ENCODE results near the gene PLK1.
A peak's percentile ranks its signal among the peaks of the same experiment; 100 is the strongest.
"Not testable (repeated sequence)": the region's sequence is repeated elsewhere in the genome, so short reads cannot be mapped to it uniquely, and the experiment has no call there.

Gene PLK1

GRCh38 chr16:23678430-23679273 is at the start of gene PLK1:
Gene PLK1 (plus strand): TSS chr16:23678889. CDS start chr16:23678933, 44 bp downstream.
- DNase-seq: peak; percentile 79

- no peak for DNase-seq
Measured at GRCh38 chr16:23629516-23629915, 49.2 kb upstream of the PLK1 start.

GRCh38 chr16:23631874-23632273 is 46.8 kb upstream of the PLK1 start:
- not testable (repeated sequence) for DNase-seq

GRCh38 chr16:23634461-23635036 is 44.1 kb upstream of the PLK1 start:
- no peak for DNase-seq

- DNase-seq: no peak
Measured at GRCh38 chr16:23635958-23636357, 42.7 kb upstream of the PLK1 start.

GRCh38 chr16:23640615-23640930 is 38.1 kb upstream of the PLK1 start:
- peak; percentile 20 for DNase-seq

- peak; percentile 90 for DNase-seq
Measured at GRCh38 chr16:23640931-23641765, 37.5 kb upstream of the PLK1 start, which contains the start of the genes DCTN5 and PALB2. Gene DCTN5 (plus strand): TSS chr16:23641466. CDS start chr16:23641543, 77 bp downstream. Gene PALB2 (minus strand): TSS chr16:23641310. CDS start chr16:23641157, 153 bp downstream.

- no peak for DNase-seq
Measured at GRCh38 chr16:23642246-23642774, 36.4 kb upstream of the PLK1 start.

- DNase-seq: no peak
Measured at GRCh38 chr16:23650674-23651416, 27.8 kb upstream of the PLK1 start.

GRCh38 chr16:23651943-23652468 is 26.7 kb upstream of the PLK1 start:
- no peak for DNase-seq

GRCh38 chr16:23663918-23664317 is 14.8 kb upstream of the PLK1 start:
- no peak for DNase-seq

GRCh38 chr16:23666571-23667354 is 11.9 kb upstream of the PLK1 start:
- DNase-seq: no peak

GRCh38 chr16:23667355-23667659 is 11.4 kb upstream of the PLK1 start:
- no peak for DNase-seq

GRCh38 chr16:23668225-23668624 is 10.5 kb upstream of the PLK1 start:
- DNase-seq: no peak

GRCh38 chr16:23668873-23669272 is 9.8 kb upstream of the PLK1 start:
- no peak for DNase-seq

- DNase-seq: peak; percentile 62
Measured at GRCh38 chr16:23670137-23670776, 8.4 kb upstream of the PLK1 start.

- no peak for DNase-seq
Measured at GRCh38 chr16:23673971-23674614, 4.6 kb upstream of the PLK1 start.

GRCh38 chr16:23676924-23677480 is 1.7 kb upstream of the PLK1 start:
- DNase-seq: no peak

GRCh38 chr16:23679274-23679985 is 741 bp downstream of the PLK1 start:
- no peak for DNase-seq

GRCh38 chr16:23679986-23680336 is 1.3 kb downstream of the PLK1 start:
- no peak for DNase-seq
